ENCODE measurements around the gene CENPVL3. TPM values are rescaled to one million over a fixed set of nuclear protein-coding genes. Genes with fewer than 3 reads are reported as not detected.

Gene CENPVL3
- total RNA-seq, 1 experiment from 2014 or later, result not detected

DNA sequence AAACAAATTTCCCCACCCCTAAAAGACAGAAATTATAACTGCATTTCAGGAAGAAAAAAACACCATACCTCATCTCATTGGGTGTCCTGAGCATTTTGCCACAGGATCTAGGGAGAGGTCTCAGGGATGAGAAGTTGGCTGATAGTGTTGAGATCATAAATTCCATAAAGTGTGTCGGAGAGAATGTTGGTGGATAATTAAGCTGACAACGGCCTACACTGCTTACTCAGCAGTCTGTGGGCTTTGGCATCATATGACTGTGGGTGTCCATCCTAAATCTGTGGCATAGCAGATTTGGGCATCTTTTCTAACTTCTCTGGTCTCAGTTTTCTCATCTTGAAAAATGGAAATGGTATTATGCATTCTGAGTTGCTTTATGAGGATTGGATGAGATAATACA lies 12.3 kb downstream of the CENPVL3 start:
- Histone ChIP-seq H3K9me3 (ENCODE audit: control insufficient read depth in 1 of 2, insufficient read depth in 1 of 2, low read depth in 1 of 2, low read length in 2 of 2) (no peaks in the 10 kb centered on the region), H3K9me2 (ENCODE audit: insufficient read depth) (no peaks in the 10 kb centered on the region), H2AFZ (ENCODE audit: low read depth, low read length, poor library complexity, severe bottlenecking) (no peak overlapping the region), H3K9ac (ENCODE audit: low read length) (no peak overlapping the region), H3K36me3 (ENCODE audit: control insufficient read depth in 1 of 2, insufficient read depth in 2 of 2, low read length in 2 of 2) (no peaks in the 10 kb centered on the region), H3K27ac (ENCODE audit: low read depth, low read length) (no peak overlapping the region), H3K27me3 (ENCODE audit: insufficient read depth, low read length) (0 out of 2 replicates have a peak, but pooled peaks cover 7% of the 10 kb centered on the region), H3K4me1 (ENCODE audit: control insufficient read depth in 1 of 2, insufficient read depth in 2 of 2, low read length in 2 of 2) (no peaks in the 10 kb centered on the region), H4K20me1 (ENCODE audit: insufficient read depth) (no peaks in the 10 kb centered on the region), H3K4me3 (replicated peaks in 1 of 2; ENCODE audit: low read depth in 1 of 2, low read length in 2 of 2) (no peak overlapping the region), H3K79me2 (ENCODE audit: insufficient read depth, low read length) (no peaks in the 10 kb centered on the region), H3K4me2 (ENCODE audit: low read length) (no peak overlapping the region)
- ChIA-PET CTCF (no interaction called here), POLR2A (no interaction called here), RAD21 (ENCODE audit: low non-redundant PET in 1 of 2, low total read pairs in 2 of 2, uncharacterized antibody in 2 of 2, unreplicated experiment in 2 of 2) (no interaction called here)
- no peak for TF ChIP-seq EGR1 (IDR thresholded peaks at IDR 0.05; ENCODE audit: low read depth)
- TF ChIP-seq EZH2 (IDR thresholded peaks at IDR 0.05), result no peak
- TF ChIP-seq YY1 (IDR thresholded peaks at IDR 0.05; ENCODE audit: extremely low read depth, insufficient replicate concordance, low read depth, low read length), result no peak
- no peak for TF ChIP-seq SIN3A (IDR thresholded peaks at IDR 0.05; ENCODE audit: low read depth)
- TF ChIP-seq EZH2phosphoT487 (IDR thresholded peaks at IDR 0.05; ENCODE audit: borderline replicate concordance), result no peak
- TF ChIP-seq POLR2A (IDR thresholded peaks at IDR 0.05; ENCODE audit: borderline replicate concordance, extremely low read depth, insufficient read depth, insufficient read length), result no peak
- TF ChIP-seq JUND (IDR thresholded peaks at IDR 0.05), result no peak
- TF ChIP-seq ZFX (IDR thresholded peaks at IDR 0.05), result no peak
- TF ChIP-seq, protein P1, sequence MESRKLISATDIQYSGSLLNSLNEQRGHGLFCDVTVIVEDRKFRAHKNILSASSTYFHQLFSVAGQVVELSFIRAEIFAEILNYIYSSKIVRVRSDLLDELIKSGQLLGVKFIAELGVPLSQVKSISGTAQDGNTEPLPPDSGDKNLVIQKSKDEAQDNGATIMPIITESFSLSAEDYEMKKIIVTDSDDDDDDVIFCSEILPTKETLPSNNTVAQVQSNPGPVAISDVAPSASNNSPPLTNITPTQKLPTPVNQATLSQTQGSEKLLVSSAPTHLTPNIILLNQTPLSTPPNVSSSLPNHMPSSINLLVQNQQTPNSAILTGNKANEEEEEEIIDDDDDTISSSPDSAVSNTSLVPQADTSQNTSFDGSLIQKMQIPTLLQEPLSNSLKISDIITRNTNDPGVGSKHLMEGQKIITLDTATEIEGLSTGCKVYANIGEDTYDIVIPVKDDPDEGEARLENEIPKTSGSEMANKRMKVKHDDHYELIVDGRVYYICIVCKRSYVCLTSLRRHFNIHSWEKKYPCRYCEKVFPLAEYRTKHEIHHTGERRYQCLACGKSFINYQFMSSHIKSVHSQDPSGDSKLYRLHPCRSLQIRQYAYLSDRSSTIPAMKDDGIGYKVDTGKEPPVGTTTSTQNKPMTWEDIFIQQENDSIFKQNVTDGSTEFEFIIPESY (IDR thresholded peaks at IDR 0.05; ENCODE audit: extremely low read depth, insufficient replicate concordance, low read length), result no peak
- TF ChIP-seq, protein P2, sequence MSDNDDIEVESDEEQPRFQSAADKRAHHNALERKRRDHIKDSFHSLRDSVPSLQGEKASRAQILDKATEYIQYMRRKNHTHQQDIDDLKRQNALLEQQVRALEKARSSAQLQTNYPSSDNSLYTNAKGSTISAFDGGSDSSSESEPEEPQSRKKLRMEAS (IDR thresholded peaks at IDR 0.05), result no peak
- no peak for TF ChIP-seq ZNF274 (IDR thresholded peaks at IDR 0.05; ENCODE audit: low read depth, low read length)
- TF ChIP-seq ELF1 (IDR thresholded peaks at IDR 0.05; ENCODE audit: borderline replicate concordance, low read depth), result no peak
- no peak for TF ChIP-seq SRF (IDR thresholded peaks at IDR 0.05; ENCODE audit: low read depth)
- TF ChIP-seq, protein P3, sequence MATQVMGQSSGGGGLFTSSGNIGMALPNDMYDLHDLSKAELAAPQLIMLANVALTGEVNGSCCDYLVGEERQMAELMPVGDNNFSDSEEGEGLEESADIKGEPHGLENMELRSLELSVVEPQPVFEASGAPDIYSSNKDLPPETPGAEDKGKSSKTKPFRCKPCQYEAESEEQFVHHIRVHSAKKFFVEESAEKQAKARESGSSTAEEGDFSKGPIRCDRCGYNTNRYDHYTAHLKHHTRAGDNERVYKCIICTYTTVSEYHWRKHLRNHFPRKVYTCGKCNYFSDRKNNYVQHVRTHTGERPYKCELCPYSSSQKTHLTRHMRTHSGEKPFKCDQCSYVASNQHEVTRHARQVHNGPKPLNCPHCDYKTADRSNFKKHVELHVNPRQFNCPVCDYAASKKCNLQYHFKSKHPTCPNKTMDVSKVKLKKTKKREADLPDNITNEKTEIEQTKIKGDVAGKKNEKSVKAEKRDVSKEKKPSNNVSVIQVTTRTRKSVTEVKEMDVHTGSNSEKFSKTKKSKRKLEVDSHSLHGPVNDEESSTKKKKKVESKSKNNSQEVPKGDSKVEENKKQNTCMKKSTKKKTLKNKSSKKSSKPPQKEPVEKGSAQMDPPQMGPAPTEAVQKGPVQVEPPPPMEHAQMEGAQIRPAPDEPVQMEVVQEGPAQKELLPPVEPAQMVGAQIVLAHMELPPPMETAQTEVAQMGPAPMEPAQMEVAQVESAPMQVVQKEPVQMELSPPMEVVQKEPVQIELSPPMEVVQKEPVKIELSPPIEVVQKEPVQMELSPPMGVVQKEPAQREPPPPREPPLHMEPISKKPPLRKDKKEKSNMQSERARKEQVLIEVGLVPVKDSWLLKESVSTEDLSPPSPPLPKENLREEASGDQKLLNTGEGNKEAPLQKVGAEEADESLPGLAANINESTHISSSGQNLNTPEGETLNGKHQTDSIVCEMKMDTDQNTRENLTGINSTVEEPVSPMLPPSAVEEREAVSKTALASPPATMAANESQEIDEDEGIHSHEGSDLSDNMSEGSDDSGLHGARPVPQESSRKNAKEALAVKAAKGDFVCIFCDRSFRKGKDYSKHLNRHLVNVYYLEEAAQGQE (IDR thresholded peaks at IDR 0.05; ENCODE audit: low read depth), result no peak
- TF ChIP-seq CBX3 (IDR thresholded peaks at IDR 0.05; ENCODE audit: low read depth), result no peak
- no peak for TF ChIP-seq POLR2AphosphoS5 (IDR thresholded peaks at IDR 0.05; ENCODE audit: low read depth, low read length)
- no peak for TF ChIP-seq RAD21 (IDR thresholded peaks at IDR 0.05; ENCODE audit: low read depth)
- no TSS peak for BruUV-seq (replicated peaks)
- ATAC-seq (no peak), DNase-seq (ENCODE audit: low read depth, low spot score) (no peak)
- intact Hi-C loops (cut with micrococcal nuclease), result no loop called here
